ENCODE data around the gene ADD3. TPM values are rescaled to one million over a fixed set of nuclear protein-coding genes. Genes with fewer than 3 reads are reported as not detected.

The ADD3 gene
- total and polyA plus RNA-seq, 2 of the 13 experiments (the other 11 are each of a cell fraction or from before 2014, with no cell fraction given), result 44.7 to 57.5 TPM

DNA sequence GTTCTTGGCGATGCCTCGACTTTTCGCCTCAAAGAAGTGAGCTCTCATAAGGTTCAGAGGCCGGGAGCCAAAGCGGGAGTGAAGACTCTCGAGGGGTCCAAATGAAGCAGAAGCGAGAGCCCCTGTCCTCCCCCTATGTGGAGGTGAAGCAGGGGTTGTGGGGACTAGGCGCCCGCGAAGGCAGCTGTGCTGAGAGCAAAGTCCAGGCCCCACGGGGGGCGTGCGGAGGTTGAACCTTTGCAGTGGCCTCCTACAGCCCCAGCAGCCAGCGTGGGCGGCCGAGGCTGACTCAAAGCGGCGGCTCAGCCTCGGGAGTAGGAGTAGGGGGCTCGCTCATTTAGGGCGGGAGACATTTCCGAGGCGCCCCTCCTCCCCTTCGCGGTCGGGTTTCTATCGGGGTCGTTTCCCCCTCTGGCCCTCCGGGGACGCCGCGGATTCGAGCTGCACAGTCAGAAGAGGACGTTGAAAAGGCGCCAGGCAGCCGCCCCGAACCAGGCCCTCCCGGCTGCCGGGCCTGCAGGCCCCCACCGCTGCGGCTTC is 553 bp upstream of the ADD3 start (continued):
- TF ChIP-seq FOXK1 (CRISPR knock-in tag; IDR thresholded peaks at IDR 0.05; ENCODE audit: borderline replicate concordance, low read depth) (no peak), ZNF496 (CRISPR knock-in tag; IDR thresholded peaks at IDR 0.05; ENCODE audit: insufficient replicate concordance) (no peak), FOXO1 (CRISPR knock-in tag; IDR thresholded peaks at IDR 0.05) (peak; percentile 22; the same call in 1 of the 2 replicates), ZNF549 (CRISPR knock-in tag; IDR thresholded peaks at IDR 0.05) (no peak), ARNTL (CRISPR knock-in tag; IDR thresholded peaks at IDR 0.05) (no peak), ARID2 (CRISPR knock-in tag; IDR thresholded peaks at IDR 0.05; ENCODE audit: borderline replicate concordance) (no peak), ZFX (CRISPR knock-in tag; IDR thresholded peaks at IDR 0.05; ENCODE audit: low read depth) (peak; percentile 70), NBN (conservative IDR thresholded peaks at IDR 0.05) (no peak), HNF4G (IDR thresholded peaks at IDR 0.05; ENCODE audit: borderline replicate concordance, low read depth, low read length) (peak; percentile 68), HNF4G (CRISPR knock-in tag; IDR thresholded peaks at IDR 0.05; ENCODE audit: borderline replicate concordance, low read depth) (peak; percentile 79; the same call in 1 of the 2 replicates), SP5 (CRISPR knock-in tag; IDR thresholded peaks at IDR 0.05; ENCODE audit: borderline replicate concordance, low read depth) (no peak), MXD4 (CRISPR knock-in tag; IDR thresholded peaks at IDR 0.05) (no peak), ZFP82 (CRISPR knock-in tag; IDR thresholded peaks at IDR 0.05; ENCODE audit: borderline replicate concordance) (no peak), ZNF44 (CRISPR knock-in tag; IDR thresholded peaks at IDR 0.05) (no peak), RBM39 (IDR thresholded peaks at IDR 0.05; ENCODE audit: low read depth, low read length, poor library complexity, severe bottlenecking) (peak; percentile 78), ZNF33B (CRISPR knock-in tag; IDR thresholded peaks at IDR 0.05) (0 out of 2 replicates have a peak, but pooled peaks have one; percentile 31), DNMT3B (CRISPR knock-in tag; conservative IDR thresholded peaks at IDR 0.05) (no peak), ZNF556 (CRISPR knock-in tag; IDR thresholded peaks at IDR 0.05; ENCODE audit: borderline replicate concordance) (no peak), ZNF264 (CRISPR knock-in tag; IDR thresholded peaks at IDR 0.05) (no peak), POLR2A (IDR thresholded peaks at IDR 0.05; ENCODE audit: insufficient read depth in 1 of 2, low read depth in 2 of 2, low read length in 2 of 2) (peak; percentile 68 to 81), HMG20B (CRISPR knock-in tag; conservative IDR thresholded peaks at IDR 0.05) (no peak), TMF1 (CRISPR knock-in tag; IDR thresholded peaks at IDR 0.05; ENCODE audit: low read depth) (no peak), ZNF790 (CRISPR knock-in tag; IDR thresholded peaks at IDR 0.05; ENCODE audit: borderline replicate concordance) (0 out of 2 replicates have a peak, but pooled peaks have one; percentile 34), ZNF572 (CRISPR knock-in tag; IDR thresholded peaks at IDR 0.05) (0 out of 2 replicates have a peak, but pooled peaks have one; percentile 41)
- TF ChIP-seq, protein P1, sequence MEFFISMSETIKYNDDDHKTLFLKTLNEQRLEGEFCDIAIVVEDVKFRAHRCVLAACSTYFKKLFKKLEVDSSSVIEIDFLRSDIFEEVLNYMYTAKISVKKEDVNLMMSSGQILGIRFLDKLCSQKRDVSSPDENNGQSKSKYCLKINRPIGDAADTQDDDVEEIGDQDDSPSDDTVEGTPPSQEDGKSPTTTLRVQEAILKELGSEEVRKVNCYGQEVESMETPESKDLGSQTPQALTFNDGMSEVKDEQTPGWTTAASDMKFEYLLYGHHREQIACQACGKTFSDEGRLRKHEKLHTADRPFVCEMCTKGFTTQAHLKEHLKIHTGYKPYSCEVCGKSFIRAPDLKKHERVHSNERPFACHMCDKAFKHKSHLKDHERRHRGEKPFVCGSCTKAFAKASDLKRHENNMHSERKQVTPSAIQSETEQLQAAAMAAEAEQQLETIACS (CRISPR knock-in tag; IDR thresholded peaks at IDR 0.05), result no peak
- TF ChIP-seq, protein P2, sequence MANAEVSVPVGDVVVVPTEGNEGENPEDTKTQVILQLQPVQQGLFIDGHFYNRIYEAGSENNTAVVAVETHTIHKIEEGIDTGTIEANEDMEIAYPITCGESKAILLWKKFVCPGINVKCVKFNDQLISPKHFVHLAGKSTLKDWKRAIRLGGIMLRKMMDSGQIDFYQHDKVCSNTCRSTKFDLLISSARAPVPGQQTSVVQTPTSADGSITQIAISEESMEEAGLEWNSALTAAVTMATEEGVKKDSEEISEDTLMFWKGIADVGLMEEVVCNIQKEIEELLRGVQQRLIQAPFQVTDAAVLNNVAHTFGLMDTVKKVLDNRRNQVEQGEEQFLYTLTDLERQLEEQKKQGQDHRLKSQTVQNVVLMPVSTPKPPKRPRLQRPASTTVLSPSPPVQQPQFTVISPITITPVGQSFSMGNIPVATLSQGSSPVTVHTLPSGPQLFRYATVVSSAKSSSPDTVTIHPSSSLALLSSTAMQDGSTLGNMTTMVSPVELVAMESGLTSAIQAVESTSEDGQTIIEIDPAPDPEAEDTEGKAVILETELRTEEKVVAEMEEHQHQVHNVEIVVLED (CRISPR knock-in tag; IDR thresholded peaks at IDR 0.05; ENCODE audit: borderline replicate concordance), result 0 out of 2 replicates have a peak, but pooled peaks have one; percentile 12
- TF ChIP-seq, protein P3, sequence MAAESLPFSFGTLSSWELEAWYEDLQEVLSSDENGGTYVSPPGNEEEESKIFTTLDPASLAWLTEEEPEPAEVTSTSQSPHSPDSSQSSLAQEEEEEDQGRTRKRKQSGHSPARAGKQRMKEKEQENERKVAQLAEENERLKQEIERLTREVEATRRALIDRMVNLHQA (CRISPR knock-in tag; IDR thresholded peaks at IDR 0.05), result no peak
- TF ChIP-seq, protein P4, sequence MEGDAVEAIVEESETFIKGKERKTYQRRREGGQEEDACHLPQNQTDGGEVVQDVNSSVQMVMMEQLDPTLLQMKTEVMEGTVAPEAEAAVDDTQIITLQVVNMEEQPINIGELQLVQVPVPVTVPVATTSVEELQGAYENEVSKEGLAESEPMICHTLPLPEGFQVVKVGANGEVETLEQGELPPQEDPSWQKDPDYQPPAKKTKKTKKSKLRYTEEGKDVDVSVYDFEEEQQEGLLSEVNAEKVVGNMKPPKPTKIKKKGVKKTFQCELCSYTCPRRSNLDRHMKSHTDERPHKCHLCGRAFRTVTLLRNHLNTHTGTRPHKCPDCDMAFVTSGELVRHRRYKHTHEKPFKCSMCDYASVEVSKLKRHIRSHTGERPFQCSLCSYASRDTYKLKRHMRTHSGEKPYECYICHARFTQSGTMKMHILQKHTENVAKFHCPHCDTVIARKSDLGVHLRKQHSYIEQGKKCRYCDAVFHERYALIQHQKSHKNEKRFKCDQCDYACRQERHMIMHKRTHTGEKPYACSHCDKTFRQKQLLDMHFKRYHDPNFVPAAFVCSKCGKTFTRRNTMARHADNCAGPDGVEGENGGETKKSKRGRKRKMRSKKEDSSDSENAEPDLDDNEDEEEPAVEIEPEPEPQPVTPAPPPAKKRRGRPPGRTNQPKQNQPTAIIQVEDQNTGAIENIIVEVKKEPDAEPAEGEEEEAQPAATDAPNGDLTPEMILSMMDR (CRISPR knock-in tag; IDR thresholded peaks at IDR 0.05), result 0 out of 2 replicates have a peak, but pooled peaks have one; percentile 2

Data from HepG2 (cell line).